GF-D8 (cell line): ENCODE results near the gene STIMATE.

Source experiments
- DNase-seq: peaks from one replicate; lab custom pipeline; 2025; lab: John Stamatoyannopoulos, UW

STIMATE gene

DNA sequence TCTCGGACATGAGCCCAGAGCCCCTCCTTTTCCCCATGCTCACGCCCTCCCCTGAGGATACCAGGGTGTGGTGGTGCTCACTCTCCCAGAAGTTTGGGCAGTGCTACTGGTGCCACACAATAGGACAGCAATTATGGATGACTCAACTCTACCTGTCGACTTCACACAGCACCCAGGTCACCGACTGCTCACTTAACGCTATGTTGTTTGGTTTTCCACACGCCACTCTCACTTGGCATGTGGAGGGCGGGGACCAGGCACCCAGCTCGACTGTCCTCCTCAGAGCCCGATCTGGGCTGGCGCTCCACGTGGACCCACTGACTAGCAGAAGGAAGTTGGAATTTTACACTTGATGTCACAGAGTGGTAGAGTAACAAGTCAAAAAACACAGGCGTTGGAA is 30.9 kb downstream of the STIMATE start:
- DNase-seq: no peak

GRCh38 chr3:52865994-52866393 is 31.4 kb downstream of the STIMATE start:
- no peak for DNase-seq

DNA sequence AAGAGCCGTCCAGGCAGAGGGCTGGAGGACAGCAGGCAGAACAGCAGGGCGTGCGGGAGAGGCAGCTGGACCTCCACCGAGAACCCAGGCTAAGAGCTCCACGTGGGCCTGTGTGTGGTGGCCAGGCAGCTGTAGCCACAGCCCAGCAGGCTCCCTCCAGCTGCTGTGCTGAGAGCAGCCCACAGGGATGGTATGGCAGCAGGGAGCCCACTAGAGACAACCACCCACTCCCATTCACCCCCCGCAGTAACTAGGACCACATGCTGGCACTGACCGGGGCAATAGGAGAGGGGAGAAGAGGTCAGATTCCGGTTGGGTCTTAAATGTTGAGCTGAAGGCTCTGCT is 37.0 kb downstream of the STIMATE start:
- DNase-seq: no peak

GRCh38 chr3:52859686-52860423 is 37.5 kb downstream of the STIMATE start:
- DNase-seq: no peak

- DNase-seq: no peak
These were observed 39.5 kb downstream of the STIMATE start for GRCh38 chr3:52857864-52858263.

DNA sequence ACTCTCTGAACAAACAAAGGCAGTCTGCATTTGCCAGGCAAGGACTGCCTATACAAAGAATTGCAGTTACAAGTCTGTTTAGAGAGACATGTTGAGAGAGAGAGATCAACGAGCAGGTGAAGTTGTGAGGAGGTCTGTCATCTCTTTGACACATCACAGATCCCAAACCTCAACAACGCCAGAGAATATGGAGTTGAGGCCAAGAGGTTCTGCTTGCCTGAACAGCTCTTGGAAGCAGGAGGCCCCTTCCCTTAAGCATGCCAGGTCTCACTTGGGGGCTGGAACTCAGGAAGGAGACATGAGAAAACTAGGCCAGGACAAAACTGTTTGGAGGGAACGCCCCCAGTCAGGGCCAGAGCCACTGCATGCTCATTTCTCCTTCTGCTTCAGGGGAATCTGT is 40.2 kb downstream of the STIMATE start:
- no peak for DNase-seq

- DNase-seq: no peak
These were observed 40.7 kb downstream of the STIMATE start for GRCh38 chr3:52856666-52857065.

DNA sequence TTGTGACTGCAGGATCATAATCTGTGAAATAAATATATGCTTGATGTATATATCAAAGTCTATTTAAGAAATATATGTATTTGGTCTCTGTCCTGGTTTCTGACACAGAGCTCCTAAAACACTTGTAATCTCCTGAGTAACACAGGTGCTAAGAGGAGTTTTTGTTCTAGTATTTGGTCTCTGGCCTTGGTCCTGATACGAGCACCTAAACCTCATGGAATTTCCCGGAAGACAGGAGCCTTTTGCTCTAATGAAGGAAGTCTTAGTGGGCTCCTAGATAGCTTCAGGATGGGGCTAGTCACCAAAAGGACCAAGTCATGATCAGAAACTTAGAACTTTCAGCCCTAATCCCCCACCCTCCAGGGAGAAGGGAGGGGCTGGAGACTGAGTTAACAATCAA is 43.3 kb downstream of the STIMATE start:
- no peak for DNase-seq

DNA sequence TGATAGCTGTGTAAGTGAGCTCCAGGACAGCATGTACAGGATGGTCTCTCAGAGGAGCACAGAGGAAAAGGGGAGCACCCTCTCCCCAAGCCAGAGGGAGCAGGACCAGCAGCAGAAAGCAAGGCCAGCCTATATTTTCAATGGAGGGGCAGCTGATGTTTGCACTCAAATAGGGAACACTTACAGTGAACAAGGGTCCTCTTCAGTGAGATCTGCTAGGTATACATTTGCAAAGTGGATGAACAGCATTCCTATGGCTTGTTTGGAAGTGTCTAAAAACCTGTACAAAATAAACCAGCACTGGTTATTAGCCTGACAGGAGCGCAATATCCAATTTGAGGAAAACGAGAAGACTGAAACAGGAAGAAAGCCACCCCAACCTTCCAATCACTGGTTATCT is 44.9 kb downstream of the STIMATE start:
- DNase-seq: no peak

DNA sequence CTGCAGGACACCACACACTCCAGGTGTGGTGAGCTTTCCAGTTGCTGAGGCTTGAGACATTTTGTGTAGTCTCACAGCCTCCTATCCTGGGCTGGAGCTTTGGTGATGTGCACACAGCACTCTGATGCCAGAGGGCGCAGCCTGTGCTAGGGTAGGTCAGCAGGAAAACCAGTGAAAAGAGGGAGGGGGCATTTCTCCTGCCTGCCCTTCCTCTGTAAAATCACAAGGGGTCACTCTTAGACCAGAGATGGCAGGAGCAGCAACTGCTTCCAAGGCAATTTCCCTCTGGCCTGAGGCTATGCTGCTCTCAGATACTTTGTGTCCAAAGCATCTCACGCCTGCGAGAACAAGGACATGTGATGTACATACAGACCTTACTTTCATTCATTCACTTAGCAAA is 46.0 kb downstream of the STIMATE start:
- DNase-seq: no peak

DNA sequence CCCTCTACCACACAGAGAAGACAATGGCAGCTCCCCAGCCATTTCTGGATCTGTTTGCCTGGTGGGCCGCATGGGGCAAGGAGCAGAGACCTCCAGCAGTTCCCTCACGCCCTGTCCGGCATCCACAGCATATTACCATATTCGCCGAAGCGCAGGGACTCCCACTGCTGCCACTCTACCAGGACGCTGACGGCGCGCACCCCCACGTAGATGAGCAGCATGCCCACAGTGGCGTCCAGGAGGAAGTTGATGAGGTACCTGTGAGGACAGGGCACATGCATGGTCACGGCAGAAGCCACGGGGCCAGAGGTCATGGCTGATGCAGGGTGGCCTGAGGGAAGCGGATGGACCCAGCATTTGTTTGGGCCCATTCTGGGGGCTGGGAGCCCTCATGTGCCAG is 47.7 kb downstream of the STIMATE start:
- no peak for DNase-seq

GRCh38 chr3:52848617-52849016 is 48.7 kb downstream of the STIMATE start:
- DNase-seq: no peak

- DNase-seq: no peak
These were observed 49.6 kb downstream of the STIMATE start for GRCh38 chr3:52847726-52848125.

GRCh38 chr3:52847241-52847640 is 50.1 kb downstream of the STIMATE start:
- DNase-seq: no peak

- no peak for DNase-seq
These were observed 50.8 kb downstream of the STIMATE start for GRCh38 chr3:52846432-52846965.

- no peak for DNase-seq
These were observed 51.5 kb downstream of the STIMATE start for GRCh38 chr3:52845691-52846431.

DNA sequence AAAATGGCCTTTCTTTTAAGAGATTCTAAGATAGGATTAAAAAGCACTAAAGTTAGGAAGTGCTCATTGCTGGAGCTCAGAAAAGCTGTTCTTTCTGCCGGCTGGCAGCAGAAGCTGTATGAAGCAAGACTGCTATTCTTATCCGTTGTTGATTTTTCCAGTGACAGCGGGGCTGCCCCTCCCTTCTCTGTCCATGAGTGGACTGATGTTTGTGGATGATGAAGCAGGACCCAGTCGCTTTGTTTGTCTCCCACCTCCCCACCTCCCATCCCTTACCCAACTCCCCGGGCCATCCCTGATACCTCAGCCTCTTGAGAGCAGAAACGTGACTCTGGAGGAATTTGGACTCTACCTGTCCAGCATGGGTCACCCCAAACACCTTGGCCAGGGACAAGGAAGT is 52.2 kb downstream of the STIMATE start:
- peak; percentile 63 for DNase-seq

GRCh38 chr3:52844290-52844975 is 52.9 kb downstream of the STIMATE start:
- peak; percentile 69 for DNase-seq

DNA sequence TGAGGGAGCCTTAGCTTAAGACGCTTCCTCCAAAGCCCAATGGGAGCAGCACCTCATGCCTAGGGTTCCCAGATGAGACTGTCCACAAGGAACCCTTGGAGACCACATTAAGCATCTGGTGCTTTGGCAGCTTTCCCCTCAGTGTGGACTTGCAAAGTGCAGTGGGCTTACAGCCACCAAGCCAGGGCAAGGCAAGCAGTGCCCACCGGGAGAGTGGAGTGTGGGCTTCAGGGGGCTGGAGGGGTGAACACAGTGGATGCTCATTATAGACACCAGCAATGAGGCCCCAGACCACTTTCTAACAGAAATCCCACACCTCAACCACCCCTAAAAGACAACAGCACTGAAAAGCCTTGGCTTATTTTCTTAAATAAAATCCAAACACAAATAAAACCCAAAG is 53.5 kb downstream of the STIMATE start:
- no peak for DNase-seq

GRCh38 chr3:52843108-52843865 is 54.1 kb downstream of the STIMATE start:
- DNase-seq: no peak

GRCh38 chr3:52842424-52842823 is 54.9 kb downstream of the STIMATE start:
- DNase-seq: no peak

DNA sequence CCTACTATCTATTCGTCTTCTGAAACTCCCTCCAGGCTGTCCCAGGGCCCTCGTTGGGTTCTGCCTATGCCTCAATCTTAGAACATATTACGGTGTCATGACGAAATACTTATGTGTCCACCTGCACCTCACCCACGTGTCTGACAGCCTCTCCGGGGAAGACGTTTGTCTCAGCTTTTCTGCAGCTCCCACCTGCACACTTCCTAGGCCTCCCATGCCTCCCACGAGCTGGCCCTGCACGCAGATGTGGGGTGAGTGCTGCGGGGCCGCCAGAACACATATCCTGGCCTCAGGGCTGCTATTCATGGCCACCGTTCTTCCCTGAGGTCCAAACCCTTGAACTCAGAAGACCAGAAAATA is 55.4 kb downstream of the STIMATE start:
- no peak for DNase-seq
